ENCODE data around the gene MAN2B1.

The MAN2B1 gene

GRCh38 chr19:12711187-12711586 lies 44.6 kb upstream of the MAN2B1 start:
- Histone ChIP-seq H3K79me2 (ENCODE audit: low read length) (peaks cover 17% of the 10 kb centered on the region), H3K4me3 (ENCODE audit: low read length) (no peak overlapping the region), H3K36me3 (replicated peaks; ENCODE audit: insufficient read depth, low read length) (peaks cover 14% of the 10 kb centered on the region), H4K20me1 (ENCODE audit: insufficient read depth, low read length) (no peaks in the 10 kb centered on the region), H3K4me2 (ENCODE audit: low read depth, low read length) (no peak overlapping the region), H3K27me3 (replicated peaks; ENCODE audit: insufficient read depth, low read length) (no peaks in the 10 kb centered on the region), H3F3A (ENCODE audit: insufficient read depth, low read length) (no peaks in the 10 kb centered on the region), H3K9me2 (replicated peaks; ENCODE audit: insufficient read depth, low read length) (no peaks in the 10 kb centered on the region), H3K9me3 (replicated peaks; ENCODE audit: insufficient read depth, low read length) (no peaks in the 10 kb centered on the region), H2AFZ (ENCODE audit: low read length) (no peak overlapping the region), H3K9ac (ENCODE audit: low read length) (no peak overlapping the region), H3K4me1 (ENCODE audit: low read length) (no peaks in the 10 kb centered on the region), H3K27ac (ENCODE audit: low read length) (no peak overlapping the region)
- TF ChIP-seq EZH2 (optimal IDR thresholded peaks at IDR 0.05; ENCODE audit: low read depth, low read length): no peak
- no peak for TF ChIP-seq EZH2phosphoT487 (IDR thresholded peaks at IDR 0.05; ENCODE audit: low read length)
- TF ChIP-seq, protein P1, sequence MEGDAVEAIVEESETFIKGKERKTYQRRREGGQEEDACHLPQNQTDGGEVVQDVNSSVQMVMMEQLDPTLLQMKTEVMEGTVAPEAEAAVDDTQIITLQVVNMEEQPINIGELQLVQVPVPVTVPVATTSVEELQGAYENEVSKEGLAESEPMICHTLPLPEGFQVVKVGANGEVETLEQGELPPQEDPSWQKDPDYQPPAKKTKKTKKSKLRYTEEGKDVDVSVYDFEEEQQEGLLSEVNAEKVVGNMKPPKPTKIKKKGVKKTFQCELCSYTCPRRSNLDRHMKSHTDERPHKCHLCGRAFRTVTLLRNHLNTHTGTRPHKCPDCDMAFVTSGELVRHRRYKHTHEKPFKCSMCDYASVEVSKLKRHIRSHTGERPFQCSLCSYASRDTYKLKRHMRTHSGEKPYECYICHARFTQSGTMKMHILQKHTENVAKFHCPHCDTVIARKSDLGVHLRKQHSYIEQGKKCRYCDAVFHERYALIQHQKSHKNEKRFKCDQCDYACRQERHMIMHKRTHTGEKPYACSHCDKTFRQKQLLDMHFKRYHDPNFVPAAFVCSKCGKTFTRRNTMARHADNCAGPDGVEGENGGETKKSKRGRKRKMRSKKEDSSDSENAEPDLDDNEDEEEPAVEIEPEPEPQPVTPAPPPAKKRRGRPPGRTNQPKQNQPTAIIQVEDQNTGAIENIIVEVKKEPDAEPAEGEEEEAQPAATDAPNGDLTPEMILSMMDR (IDR thresholded peaks at IDR 0.05; ENCODE audit: low read length): no peak
- DNase-seq: no peak

DNA sequence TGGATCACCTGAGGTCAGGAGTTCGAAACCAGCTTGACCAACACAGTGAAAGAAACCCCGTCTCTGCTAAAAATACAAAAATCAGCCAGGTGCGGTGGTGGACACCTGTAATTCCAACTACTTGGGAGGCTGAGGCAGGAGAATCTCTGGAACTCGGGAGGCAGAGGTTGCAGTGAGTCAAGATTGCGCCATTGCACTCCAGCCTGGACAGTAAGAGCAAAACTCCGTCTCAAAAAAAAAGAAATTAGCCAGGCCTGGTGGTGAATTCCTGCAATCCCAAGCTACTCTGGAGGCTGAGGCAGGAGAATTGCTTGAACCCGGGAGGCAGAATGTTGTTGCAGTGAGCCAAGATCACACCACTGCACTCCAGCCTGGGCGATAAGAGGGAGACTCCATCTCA lies 42.1 kb upstream of the MAN2B1 start:
- Histone ChIP-seq H3K4me2 (ENCODE audit: low read depth, low read length) (no peak overlapping the region), H4K20me1 (ENCODE audit: insufficient read depth, low read length) (no peaks in the 10 kb centered on the region), H3K27me3 (replicated peaks; ENCODE audit: insufficient read depth, low read length) (no peaks in the 10 kb centered on the region), H3F3A (ENCODE audit: insufficient read depth, low read length) (no peaks in the 10 kb centered on the region; the same call in 1 of the 2 replicates), H3K36me3 (replicated peaks; ENCODE audit: insufficient read depth, low read length) (peaks cover 14% of the 10 kb centered on the region), H2AFZ (ENCODE audit: low read length) (no peak overlapping the region), H3K9me2 (replicated peaks; ENCODE audit: insufficient read depth, low read length) (no peaks in the 10 kb centered on the region), H3K9ac (ENCODE audit: low read length) (no peak overlapping the region), H3K79me2 (ENCODE audit: low read length) (peaks cover 6% of the 10 kb centered on the region), H3K9me3 (replicated peaks; ENCODE audit: insufficient read depth, low read length) (no peaks in the 10 kb centered on the region), H3K27ac (ENCODE audit: low read length) (no peak overlapping the region), H3K4me3 (ENCODE audit: low read length) (no peak overlapping the region), H3K4me1 (ENCODE audit: low read length) (no peaks in the 10 kb centered on the region)
- no peak for DNase-seq
- TF ChIP-seq, protein P1 (IDR thresholded peaks at IDR 0.05; ENCODE audit: low read length): no peak
- TF ChIP-seq EZH2phosphoT487 (IDR thresholded peaks at IDR 0.05; ENCODE audit: low read length): no peak
- no peak for TF ChIP-seq EZH2 (optimal IDR thresholded peaks at IDR 0.05; ENCODE audit: low read depth, low read length)

DNA sequence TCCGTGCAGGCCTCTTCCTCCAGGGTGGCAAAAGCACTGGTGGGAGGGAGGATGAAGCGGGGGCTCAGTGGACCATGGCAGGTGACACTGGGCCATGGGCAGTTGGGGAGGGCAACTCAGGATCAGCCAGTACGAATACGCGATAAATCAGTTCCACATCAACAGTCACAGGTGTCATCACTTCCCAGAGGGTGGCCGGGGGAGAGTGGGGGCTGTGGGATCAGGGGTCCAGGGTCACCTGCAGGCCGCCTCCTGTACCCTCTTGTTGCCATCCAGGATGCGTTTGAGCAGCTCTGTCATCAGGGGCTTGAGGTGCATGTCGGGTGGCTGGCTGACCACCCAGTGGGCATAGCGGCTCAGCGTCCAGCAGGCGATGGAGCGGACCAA lies 39.8 kb upstream of the MAN2B1 start:
- Histone ChIP-seq H3K27me3 (replicated peaks; ENCODE audit: insufficient read depth, low read length) (no peaks in the 10 kb centered on the region), H3F3A (ENCODE audit: insufficient read depth, low read length) (no peaks in the 10 kb centered on the region; the same call in 1 of the 2 replicates), H3K27ac (ENCODE audit: low read length) (no peak overlapping the region), H3K4me3 (ENCODE audit: low read length) (no peak overlapping the region), H3K4me2 (ENCODE audit: low read depth, low read length) (no peak overlapping the region), H3K9me2 (replicated peaks; ENCODE audit: insufficient read depth, low read length) (no peaks in the 10 kb centered on the region), H3K36me3 (replicated peaks; ENCODE audit: insufficient read depth, low read length) (peaks cover 20% of the 10 kb centered on the region), H3K9ac (ENCODE audit: low read length) (no peak overlapping the region), H3K79me2 (ENCODE audit: low read length) (peaks cover 3% of the 10 kb centered on the region), H4K20me1 (ENCODE audit: insufficient read depth, low read length) (no peaks in the 10 kb centered on the region), H2AFZ (ENCODE audit: low read length) (no peak overlapping the region), H3K4me1 (ENCODE audit: low read length) (no peaks in the 10 kb centered on the region), H3K9me3 (replicated peaks; ENCODE audit: insufficient read depth, low read length) (no peaks in the 10 kb centered on the region)
- DNase-seq: no peak
- TF ChIP-seq EZH2phosphoT487 (IDR thresholded peaks at IDR 0.05; ENCODE audit: low read length): no peak
- TF ChIP-seq, protein P1 (IDR thresholded peaks at IDR 0.05; ENCODE audit: low read length): no peak
- TF ChIP-seq EZH2 (optimal IDR thresholded peaks at IDR 0.05; ENCODE audit: low read depth, low read length): no peak

Data from MM.1S (cell line).